ENCODE data around the gene PLEKHJ1. TPM values are rescaled to one million over a fixed set of nuclear protein-coding genes. Genes with fewer than 3 reads are reported as not detected.

The PLEKHJ1 gene
- total and polyA plus RNA-seq, 2 of the 13 experiments (the other 11 are each of a cell fraction or from before 2014, with no cell fraction given), result 70.5 to 130 TPM

GRCh38 chr19:2269244-2270156 lies 33.4 kb upstream of the PLEKHJ1 start (continued):
- TF ChIP-seq AGO1 (IDR thresholded peaks at IDR 0.05; ENCODE audit: low read depth, low read length, poor library complexity, severe bottlenecking) (no peak), JDP2 (CRISPR knock-in tag; IDR thresholded peaks at IDR 0.05; ENCODE audit: borderline replicate concordance) (no peak), STAT6 (CRISPR knock-in tag; IDR thresholded peaks at IDR 0.05; ENCODE audit: borderline replicate concordance) (0 out of 2 replicates have a peak, but pooled peaks have one; percentile 61), ZNF44 (CRISPR knock-in tag; IDR thresholded peaks at IDR 0.05) (no peak), SRY (CRISPR knock-in tag; IDR thresholded peaks at IDR 0.05) (peak; percentile 80), TBL1XR1 (IDR thresholded peaks at IDR 0.05; ENCODE audit: borderline replicate concordance, low read length, partially characterized antibody) (no peak), NFIC (IDR thresholded peaks at IDR 0.05; ENCODE audit: low read length) (no peak), KLF15 (CRISPR knock-in tag; IDR thresholded peaks at IDR 0.05; ENCODE audit: borderline replicate concordance) (no peak), HOXA3 (CRISPR knock-in tag; IDR thresholded peaks at IDR 0.05) (peak; percentile 96), CERS6 (CRISPR knock-in tag; IDR thresholded peaks at IDR 0.05) (no peak), ZBTB7A (CRISPR knock-in tag; IDR thresholded peaks at IDR 0.05) (no peak), PHF5A (CRISPR knock-in tag; IDR thresholded peaks at IDR 0.05; ENCODE audit: low read depth, unreplicated experiment) (no peak), NAIF1 (CRISPR knock-in tag; IDR thresholded peaks at IDR 0.05; ENCODE audit: borderline replicate concordance) (peak; percentile 77; the same call in 1 of the 2 replicates), TMF1 (CRISPR knock-in tag; IDR thresholded peaks at IDR 0.05; ENCODE audit: low read depth) (no peak), PCBP2 (optimal IDR thresholded peaks at IDR 0.05; ENCODE audit: low read depth, low read length, poor library complexity, severe bottlenecking) (no peak), DMTF1 (CRISPR knock-in tag; IDR thresholded peaks at IDR 0.05) (no peak), ZNF883 (CRISPR knock-in tag; IDR thresholded peaks at IDR 0.05; ENCODE audit: not compliant biosample characterization) (peak; percentile 23), ZBTB25 (CRISPR knock-in tag; IDR thresholded peaks at IDR 0.05) (peak; percentile 57; the same call in 1 of the 2 replicates), MAFF (IDR thresholded peaks at IDR 0.05; ENCODE audit: low read depth, low read length) (no peak), ATRX (CRISPR knock-in tag; IDR thresholded peaks at IDR 0.05; ENCODE audit: borderline replicate concordance) (no peak), AHR (CRISPR knock-in tag; IDR thresholded peaks at IDR 0.05) (peak; percentile 62; the same call in 1 of the 2 replicates)
